ENCODE results near the gene SIM2.
A peak's percentile ranks its signal among the peaks of the same experiment; 100 is the strongest.

GRCh38 chr21:36700295-36700970, 1.5 kb downstream of the SIM2 start:
- TF ChIP-seq EZH2 (IDR thresholded peaks at IDR 0.05; ENCODE audit: insufficient read depth, poor library complexity, severe bottlenecking) (peak; percentile 99), EZH2phosphoT487 (IDR thresholded peaks at IDR 0.05; ENCODE audit: insufficient read depth, low read depth) (peak; percentile 80; the same call in 1 of the 2 replicates)

Data from GM23248 (cell line).